AG04450 (cell line): ENCODE measurements around the gene DST. TPM values are rescaled to one million over a fixed set of nuclear protein-coding genes. Genes with fewer than 3 reads are reported as not detected.

Experiments used
- CTCF ChIA-PET: fragments of 300-600, 350-600 bp; formaldehyde crosslinking; extraction: SDS; loops from one replicate; lab custom pipeline; 2022; ENCODE audit warnings: antibody characterized with exemption, inconsistent platforms; lab: Charles Lee
- POLR2A ChIA-PET: fragments of 350-600 bp; formaldehyde crosslinking; extraction: SDS; loops from one replicate; lab custom pipeline; 2021; ENCODE audit warnings: antibody characterized with exemption, inconsistent platforms; lab: Yijun Ruan, JAX
- DNase-seq: peaks from one replicate; pipeline ENCODE4 v3.0.0-alpha.2; 2011; ENCODE audit warnings: low read depth, low spot score
- H3K27ac ChIP-seq: one replicate; pipeline ENCODE4 v1.5.1; 2012; ENCODE audit warnings: low read depth, low read length, control low read depth
- H3K27me3 ChIP-seq: one replicate; pipeline ENCODE4 v1.6.0; 2012; ENCODE audit warnings: low read length; ENCODE audit not compliant: control insufficient read depth, insufficient read depth
- H3K4me3 ChIP-seq: 2 replicates; pipeline ENCODE4 v1.5.1; 2011; ENCODE audit warnings: mild to moderate bottlenecking, low read depth, low read length, control low read depth
- H3K9me3 ChIP-seq: 2 replicates; pipeline ENCODE4 v1.5.1; 2012; ENCODE audit warnings: low read length; ENCODE audit not compliant: control insufficient read depth, insufficient read depth
- CTCF ChIP-seq: IDR thresholded peaks from 2 replicates; pipeline ENCODE4 v1.5.1; 2011; ENCODE audit warnings: low read depth, low read length, control low read depth, inconsistent platforms
- polyA plus RNA-seq: library from polyadenylated mRNA; depleted of rRNA; stranded (reverse); fragments of >200 nt; gene quantifications from 2 replicates; pipeline ENCODE4 v1.2.3, GENCODE V29; 2011

Gene DST
- polyA plus RNA-seq, 1 experiment = 163 TPM

- Histone ChIP-seq H3K9me3 (no peaks in the 10 kb centered on the region), H3K27me3 (no peaks in the 10 kb centered on the region), H3K4me3 (no peak overlapping the region), H3K27ac (no peak overlapping the region)
- no peak for DNase-seq
- TF ChIP-seq CTCF = no peak
- ChIA-PET CTCF (interaction anchor here (0.9 to 2.2 kb wide), 2 partner anchors 9 to 289 kb away, joined by 3 to 21 read pairs; no protein-coding TSS in a partner anchor), POLR2A (no interaction called here)
These were observed 38.5 kb downstream of the DST start for GRCh38 chr6:56604186-56604585.

- no peak overlapping the region for H3K27ac ChIP-seq
- ChIA-PET POLR2A (no interaction called here), CTCF (no interaction called here)
- H3K4me3 ChIP-seq = no peak overlapping the region
- no peak for TF ChIP-seq CTCF
- no peaks in the 10 kb centered on the region for H3K9me3 ChIP-seq
- H3K27me3 ChIP-seq = no peaks in the 10 kb centered on the region
- no peak for DNase-seq
These were observed 41.3 kb downstream of the DST start for GRCh38 chr6:56601390-56601789.

GRCh38 chr6:56595490-56596122 is 47.1 kb downstream of the DST start:
- DNase-seq = no peak
- Histone ChIP-seq H3K9me3 (no peaks in the 10 kb centered on the region), H3K27ac (no peak overlapping the region), H3K4me3 (no peak overlapping the region), H3K27me3 (no peaks in the 10 kb centered on the region)
- peak; percentile 60 for TF ChIP-seq CTCF
- ChIA-PET CTCF (interaction anchor here (0.5 to 5.7 kb wide), 49 partner anchors 8 to 1319 kb away, joined by 3 to 71 read pairs (median 4); no protein-coding TSS in a partner anchor), POLR2A (no interaction called here)

- TF ChIP-seq CTCF = no peak
- POLR2A ChIA-PET = no interaction called here
- Histone ChIP-seq H3K27ac (no peak overlapping the region), H3K9me3 (no peaks in the 10 kb centered on the region), H3K27me3 (no peaks in the 10 kb centered on the region), H3K4me3 (no peak overlapping the region)
- DNase-seq = no peak
- CTCF ChIA-PET = interaction anchor here (0.7 to 5.7 kb wide), 44 partner anchors 9 to 1318 kb away, joined by 3 to 71 read pairs (median 5); no protein-coding TSS in a partner anchor
These were observed 48.0 kb downstream of the DST start for GRCh38 chr6:56594699-56595098.

GRCh38 chr6:56593801-56594318 is 48.8 kb downstream of the DST start:
- no peak for DNase-seq
- H3K27ac ChIP-seq = no peak overlapping the region
- CTCF ChIA-PET = interaction anchor here (0.7 to 5.7 kb wide), 26 partner anchors 13 to 657 kb away, joined by 3 to 71 read pairs (median 6); no protein-coding TSS in a partner anchor
- POLR2A ChIA-PET = no interaction called here
- H3K27me3 ChIP-seq = no peaks in the 10 kb centered on the region
- no peak overlapping the region for H3K4me3 ChIP-seq
- no peak for TF ChIP-seq CTCF
- H3K9me3 ChIP-seq = no peaks in the 10 kb centered on the region
